Left kidney (tissue), 2 donors: ENCODE data around the gene FLNB. TPM values are rescaled to one million over a fixed set of nuclear protein-coding genes. Genes with fewer than 3 reads are reported as not detected.

Experiments used
- DNase-seq: peaks from one replicate; pipeline ENCODE4 v3.0.0-alpha.2; 2013
- polyA plus RNA-seq: library from polyadenylated mRNA; unstranded; fragments of 120-200 nt; gene quantifications from one replicate; pipeline ENCODE4 v1.2.1, GENCODE V29; 2013; ENCODE audit not compliant: insufficient read length

Gene FLNB
- polyA plus RNA-seq, 1 donor = 176 TPM

GRCh38 chr3:58205981-58206380, 197.8 kb downstream of the FLNB start:
- no peak for DNase-seq

- no peak for DNase-seq
Observed at GRCh38 chr3:58206406-58207011, 198.3 kb downstream of the FLNB start.

- no peak for DNase-seq
Observed at GRCh38 chr3:58207954-58208353, 199.7 kb downstream of the FLNB start.

- DNase-seq = no peak
Observed at GRCh38 chr3:58209933-58210332, 201.7 kb downstream of the FLNB start.

- DNase-seq = no peak
Observed at GRCh38 chr3:58210761-58211460, 202.7 kb downstream of the FLNB start, which contains the start of gene DNASE1L3. DNASE1L3 (minus strand) TSS chr3:58210972; CDS start chr3:58210906, 66 bp downstream.

- DNase-seq = no peak
Observed at GRCh38 chr3:58214484-58215316, 206.5 kb downstream of the FLNB start.

- no peak for DNase-seq
Observed at GRCh38 chr3:58215317-58216025, 207.2 kb downstream of the FLNB start.

GRCh38 chr3:58216496-58217195, 208.4 kb downstream of the FLNB start:
- DNase-seq = no peak

GRCh38 chr3:58217209-58217811, 209.1 kb downstream of the FLNB start:
- peak; percentile 28 for DNase-seq

- DNase-seq = no peak
Observed at GRCh38 chr3:58218904-58219303, 210.7 kb downstream of the FLNB start.

Other genes with a start within 250 kb of the FLNB start
- gene DNASE1L3, start 202.6 kb downstream of the FLNB start, polyA plus RNA-seq = 9.2 TPM
- gene ABHD6, start 229.4 kb downstream of the FLNB start, polyA plus RNA-seq = 13.0 TPM